DMS153 treated with DMSO at 0.1 percent for 48 hours (cell line): ENCODE data around the gene DNMT3A.

Experiments used
- DNase-seq: peaks from one replicate; lab custom pipeline; 2025; ENCODE audit not compliant: unreplicated experiment; lab: John Stamatoyannopoulos, UW

The DNMT3A gene

DNA sequence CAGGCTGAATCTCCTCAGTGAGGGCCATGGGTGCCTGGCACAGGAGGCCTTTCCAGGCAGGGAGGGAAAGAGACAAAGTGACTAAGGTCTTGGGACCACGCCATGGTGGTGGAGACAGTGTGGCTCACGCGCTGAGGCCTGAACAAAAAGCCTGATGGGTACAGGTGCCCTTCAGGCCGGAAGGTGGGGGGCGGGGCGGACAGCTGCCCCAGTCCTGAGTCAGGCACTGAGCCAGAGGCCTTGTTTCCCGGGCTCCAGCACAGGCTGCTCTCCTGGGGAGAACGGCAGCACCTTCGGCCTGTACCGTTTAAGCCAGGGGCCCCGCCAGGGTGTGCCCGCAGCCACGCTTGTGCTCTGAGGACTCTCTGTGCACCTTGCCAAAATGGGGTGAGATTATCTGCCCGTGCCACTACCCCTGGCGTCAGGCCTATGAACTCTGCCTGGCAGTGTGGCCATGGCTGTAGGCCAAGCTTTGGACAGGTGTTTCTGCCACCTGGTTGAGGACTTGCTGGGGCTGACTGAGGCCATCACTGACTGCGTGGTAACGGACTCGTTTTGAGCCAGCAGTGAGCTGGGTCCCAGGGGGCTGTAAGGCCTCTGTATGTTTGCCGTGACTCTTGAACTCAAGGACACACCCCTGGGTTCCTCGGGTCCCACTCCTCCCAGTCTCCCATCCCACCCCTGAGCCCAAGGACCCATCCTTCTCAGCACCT is 31.7 kb upstream of the DNMT3A start:
- DNase-seq = peak; percentile 93

- DNase-seq = no peak
Observed at GRCh38 chr2:25372405-25373268, 30.9 kb upstream of the DNMT3A start.

DNA sequence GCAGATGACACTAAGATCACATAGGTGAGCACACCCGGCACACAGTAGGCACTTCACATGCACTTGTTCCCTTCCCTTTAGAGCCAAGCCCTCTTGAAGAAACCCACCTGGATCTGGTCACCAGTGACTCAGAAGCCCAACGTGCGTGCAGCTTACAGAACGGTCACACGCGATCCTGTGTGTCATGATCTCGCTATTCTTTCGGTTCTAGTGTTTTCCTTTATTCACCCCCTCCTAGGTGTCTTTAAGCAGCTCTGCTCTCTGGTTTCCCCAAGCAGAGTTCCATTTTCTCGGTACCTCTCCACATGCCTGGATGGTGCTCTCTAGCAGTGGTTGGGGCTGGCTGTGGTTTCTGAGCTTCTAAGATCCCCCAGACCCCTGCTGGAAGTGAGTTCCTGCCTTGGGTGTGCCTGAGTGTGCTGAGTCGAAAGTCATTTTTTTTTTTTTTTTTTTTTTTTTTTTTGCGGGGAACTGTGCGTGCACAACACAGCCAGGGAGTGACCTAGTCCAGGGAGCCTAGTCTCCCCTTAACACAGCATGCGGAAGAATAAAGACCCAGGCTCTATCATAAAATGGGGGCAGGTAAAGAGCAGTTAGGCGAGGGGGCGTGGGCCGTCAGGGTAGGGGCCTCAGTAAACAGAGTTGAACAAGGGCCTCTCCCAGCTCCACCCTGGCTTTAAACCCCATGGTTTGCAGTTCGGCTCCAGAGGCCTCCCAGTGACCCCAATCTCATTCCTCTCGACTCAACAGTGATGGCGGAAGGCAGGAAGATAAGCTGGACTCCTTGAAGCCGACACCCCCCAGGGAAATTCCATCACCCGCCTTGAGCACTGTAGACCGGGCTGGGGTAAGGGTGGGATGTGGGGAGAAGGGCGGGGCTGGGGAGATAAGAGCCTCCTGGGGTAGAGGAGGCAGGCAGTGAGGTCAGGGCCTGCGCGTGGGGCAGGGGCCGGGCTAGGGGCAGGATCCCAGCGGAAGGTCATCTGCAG is 29.8 kb upstream of the DNMT3A start:
- DNase-seq = no peak

DNA sequence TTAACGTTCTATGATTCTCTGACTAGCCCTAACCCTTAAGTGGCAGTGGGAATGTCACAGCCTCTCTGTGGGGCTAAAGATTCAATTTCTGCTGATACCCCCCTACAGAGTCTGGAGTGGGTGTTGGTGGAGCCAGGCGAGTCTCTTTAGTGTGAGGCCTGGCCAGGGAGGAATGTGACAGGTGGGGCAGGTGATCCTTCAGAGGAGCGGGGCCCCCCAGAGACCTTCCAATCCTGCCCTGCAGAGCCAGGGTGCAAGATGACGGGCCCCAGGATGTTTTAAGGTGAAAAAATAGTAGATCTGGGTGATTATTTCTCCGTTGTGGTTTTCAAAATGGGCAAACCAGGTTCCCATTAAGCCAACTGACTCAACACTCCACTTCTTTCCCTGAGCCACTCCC is 28.2 kb upstream of the DNMT3A start:
- DNase-seq = no peak

- DNase-seq = no peak
Observed at GRCh38 chr2:25369439-25369838, 27.7 kb upstream of the DNMT3A start.

DNA sequence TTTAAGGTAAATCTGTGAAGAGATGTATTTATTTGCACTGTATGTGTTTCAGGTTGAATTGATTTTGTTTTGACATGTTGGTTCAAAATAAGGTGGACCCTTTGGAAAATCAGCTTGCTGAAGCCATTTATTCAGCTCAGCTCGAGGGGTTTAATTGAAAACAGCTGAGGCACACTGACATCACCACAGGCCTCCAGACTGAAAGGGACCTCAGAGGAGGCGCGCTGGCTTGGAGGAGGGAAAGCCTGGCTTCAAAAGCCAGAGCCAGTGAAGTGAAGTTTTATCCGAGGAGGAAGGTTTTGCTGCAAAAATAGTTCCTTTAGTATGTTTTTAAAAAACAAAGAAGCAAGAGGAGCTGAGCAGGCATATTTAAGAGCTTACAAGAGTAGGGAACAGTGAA is 26.9 kb upstream of the DNMT3A start:
- no peak for DNase-seq

DNA sequence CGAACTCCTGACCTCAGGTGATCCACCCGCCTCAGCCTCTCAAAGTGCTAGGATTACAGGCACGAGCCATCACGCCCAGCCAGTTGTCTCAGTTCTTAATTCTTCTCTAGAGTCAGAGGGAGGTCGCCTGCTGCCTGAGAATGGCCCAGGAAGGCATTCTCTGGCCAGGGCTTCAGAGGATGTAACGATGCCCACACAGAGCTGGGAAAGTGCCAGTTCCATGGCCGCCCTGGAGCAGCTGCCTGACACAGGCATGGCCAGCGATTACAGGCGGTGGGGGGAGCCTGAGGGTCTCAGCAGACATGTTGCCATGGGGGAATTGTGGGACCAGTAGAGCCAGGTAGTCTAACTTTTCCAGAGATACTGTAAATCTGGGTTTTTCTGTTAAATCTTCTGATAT is 25.6 kb upstream of the DNMT3A start:
- no peak for DNase-seq

GRCh38 chr2:25366629-25367028 is 24.9 kb upstream of the DNMT3A start:
- no peak for DNase-seq

- no peak for DNase-seq
Observed at GRCh38 chr2:25365241-25365640, 23.5 kb upstream of the DNMT3A start.

DNA sequence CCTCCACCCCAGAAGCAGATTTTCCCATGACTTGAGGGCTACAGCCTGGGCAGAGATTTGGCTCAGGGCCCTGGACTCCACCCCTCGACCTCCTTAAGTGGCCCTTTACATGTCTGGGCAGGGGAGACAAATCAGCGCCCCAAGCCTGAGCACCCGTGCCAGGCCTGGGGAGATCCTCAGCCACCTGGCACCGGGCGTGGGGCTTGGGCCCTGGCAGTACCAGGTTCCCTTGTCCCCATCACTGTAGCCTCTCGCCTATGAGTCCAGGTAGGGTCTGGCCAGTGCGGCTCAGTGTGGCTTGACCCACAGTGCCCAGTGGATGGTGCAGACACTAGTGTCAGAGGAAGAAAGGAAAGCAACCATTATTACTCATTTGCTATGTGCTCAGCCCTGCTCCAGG is 22.0 kb upstream of the DNMT3A start:
- no peak for DNase-seq

- DNase-seq = peak; percentile 56
Observed at GRCh38 chr2:25362434-25363145, 20.9 kb upstream of the DNMT3A start.

- DNase-seq = peak; percentile 93
Observed at GRCh38 chr2:25362049-25362433, 20.3 kb upstream of the DNMT3A start.

- DNase-seq = no peak
Observed at GRCh38 chr2:25361261-25362048, 19.7 kb upstream of the DNMT3A start.

DNA sequence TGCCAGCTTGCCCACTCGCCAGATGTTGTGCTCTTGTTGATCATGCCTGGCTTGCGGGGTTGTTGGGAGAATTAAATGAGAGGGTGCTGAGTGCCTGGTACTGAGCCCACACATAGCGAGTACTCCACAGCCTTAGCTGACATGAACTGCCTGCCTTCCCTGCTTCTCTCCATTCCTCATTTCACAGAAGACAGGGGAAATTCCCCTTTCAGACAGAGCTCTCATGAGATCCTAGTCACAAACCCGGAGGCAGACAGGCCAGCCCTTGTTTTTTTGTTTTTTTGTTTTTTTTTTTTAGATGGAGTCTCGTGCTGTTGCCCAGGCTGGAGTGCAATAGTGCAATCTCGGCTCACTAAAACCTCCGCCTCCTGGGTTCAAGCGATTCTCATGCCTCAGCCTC is 17.1 kb upstream of the DNMT3A start:
- no peak for DNase-seq

DNA sequence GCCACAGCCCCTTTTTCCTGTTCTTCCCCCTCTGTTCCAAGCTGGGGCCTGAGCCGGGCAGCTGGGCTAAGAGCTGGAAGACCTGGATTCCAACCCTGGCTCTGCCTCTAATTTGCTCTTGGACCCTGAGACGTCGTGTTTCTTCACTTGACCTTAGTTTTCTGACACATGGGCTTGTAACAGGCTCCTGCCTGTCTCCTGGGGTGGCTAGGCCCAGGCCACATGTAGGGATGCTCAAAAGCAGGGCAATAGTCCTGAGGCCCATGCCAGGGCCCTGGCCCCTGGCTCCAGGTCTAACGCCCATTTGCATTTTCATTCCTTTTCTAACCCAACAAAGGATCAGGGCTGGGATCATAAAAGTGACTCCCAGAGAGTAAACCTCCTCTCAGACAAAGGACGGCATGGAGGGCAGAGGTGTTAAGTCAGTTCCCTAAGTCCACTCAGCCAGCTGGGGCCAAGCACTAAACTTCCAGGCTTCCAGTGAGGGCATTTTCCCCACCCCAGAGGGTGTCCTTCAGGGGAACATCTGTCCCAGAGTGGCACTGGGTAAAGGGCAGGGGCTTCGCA is 16.6 kb upstream of the DNMT3A start:
- DNase-seq = no peak

- DNase-seq = no peak
Observed at GRCh38 chr2:25356088-25356487, 14.4 kb upstream of the DNMT3A start.

DNA sequence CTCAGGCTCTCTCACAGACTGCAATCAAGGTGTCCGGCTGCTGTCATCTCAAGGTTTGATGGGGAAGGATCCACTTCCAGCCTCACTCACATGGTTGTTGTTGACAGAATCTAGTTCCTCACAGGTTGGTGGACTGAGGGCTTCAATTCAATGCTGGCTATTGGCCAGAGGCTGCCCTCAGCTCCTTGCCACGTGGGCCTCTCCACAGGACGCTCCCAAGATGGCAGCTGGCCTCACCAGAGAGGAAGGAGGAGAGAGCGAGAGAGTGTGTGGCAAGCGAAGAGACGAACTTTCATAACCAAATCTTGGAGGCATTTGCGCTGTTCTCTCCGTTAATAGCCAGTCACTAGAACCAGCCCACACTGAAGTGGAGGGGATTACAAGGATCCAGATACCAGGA is 13.5 kb upstream of the DNMT3A start:
- no peak for DNase-seq

DNA sequence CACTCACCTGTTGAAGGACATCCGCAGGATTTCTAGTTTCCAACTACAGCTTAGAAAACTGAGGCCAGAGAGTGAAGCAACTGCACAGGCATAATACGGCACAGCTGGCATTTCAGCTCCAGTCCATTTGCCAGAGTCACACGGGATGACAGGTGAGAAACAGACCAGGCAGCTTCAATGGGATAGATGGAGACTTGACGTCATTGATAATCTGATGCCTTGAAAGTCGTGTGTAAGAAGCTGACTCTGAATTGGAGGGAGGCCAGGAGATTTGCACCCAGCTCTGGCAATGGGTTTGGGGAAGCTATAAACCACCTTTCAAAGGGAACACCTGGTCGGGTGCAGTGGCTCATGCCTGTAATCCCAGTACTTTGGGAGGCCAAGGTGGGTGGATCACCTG is 12.4 kb upstream of the DNMT3A start:
- DNase-seq = no peak

- peak; percentile 31 for DNase-seq
Observed at GRCh38 chr2:25349397-25349796, 7.7 kb upstream of the DNMT3A start.

DNA sequence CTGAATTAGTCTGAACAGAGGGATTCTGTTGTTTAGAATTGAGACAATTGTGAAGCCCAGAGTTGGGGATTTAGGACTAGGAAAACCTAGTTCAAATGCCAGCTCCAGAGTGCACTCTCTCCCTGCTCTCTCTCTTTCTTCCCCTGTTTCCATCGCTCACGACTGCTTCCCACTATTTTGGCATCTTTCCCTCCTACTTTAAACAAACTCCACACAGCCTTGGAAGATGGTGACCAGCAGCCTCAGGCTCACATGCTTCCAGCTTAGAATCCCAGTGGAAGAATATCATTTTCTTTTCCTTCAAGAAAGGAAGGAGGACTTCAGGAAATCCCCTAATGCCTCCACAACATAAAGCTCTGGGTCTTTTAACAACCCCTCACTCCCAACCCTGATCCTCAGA is 6.1 kb upstream of the DNMT3A start:
- DNase-seq = no peak
